ENCODE results near the gene BBS7. TPM values are rescaled to one million over a fixed set of nuclear protein-coding genes. Genes with fewer than 3 reads are reported as not detected.

Gene BBS7
- total RNA-seq, 1 donor from 2014 or later = 18.5 TPM

DNA sequence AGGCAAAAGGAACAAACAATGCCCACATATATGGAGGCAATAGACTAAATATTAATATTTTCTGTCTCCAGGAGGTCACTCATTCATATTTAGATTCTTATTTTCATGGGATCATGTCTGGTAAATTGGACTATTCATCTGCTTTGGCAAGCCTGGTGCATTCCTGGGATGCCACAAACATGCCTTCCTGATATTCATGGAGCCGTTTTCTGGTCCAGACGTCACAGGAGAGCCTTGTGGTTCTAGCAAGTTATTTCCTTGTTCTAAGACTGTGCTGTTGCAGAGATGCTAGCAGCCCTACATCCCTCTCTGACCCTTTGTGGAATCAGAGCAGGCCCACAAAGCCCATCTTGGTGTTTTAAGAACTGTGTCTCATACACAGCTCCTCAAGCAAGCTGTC, 85.3 kb downstream of the BBS7 start:
- Mint-ChIP-seq H3K4me3 (ENCODE audit: low read depth) (no peak overlapping the region), H3K36me3 (ENCODE audit: low read depth) (no peaks in the 10 kb centered on the region), H3K9me3 (no peaks in the 10 kb centered on the region), H3K27me3 (ENCODE audit: low read depth) (peaks cover 32% of the 10 kb centered on the region), H3K4me1 (ENCODE audit: low read depth) (peaks cover 14% of the 10 kb centered on the region), H3K27ac (no peak overlapping the region)
- no peak for DNase-seq (ENCODE audit: low spot score)
- intact Hi-C loops (cut with micrococcal nuclease) = no loop called here

DNA sequence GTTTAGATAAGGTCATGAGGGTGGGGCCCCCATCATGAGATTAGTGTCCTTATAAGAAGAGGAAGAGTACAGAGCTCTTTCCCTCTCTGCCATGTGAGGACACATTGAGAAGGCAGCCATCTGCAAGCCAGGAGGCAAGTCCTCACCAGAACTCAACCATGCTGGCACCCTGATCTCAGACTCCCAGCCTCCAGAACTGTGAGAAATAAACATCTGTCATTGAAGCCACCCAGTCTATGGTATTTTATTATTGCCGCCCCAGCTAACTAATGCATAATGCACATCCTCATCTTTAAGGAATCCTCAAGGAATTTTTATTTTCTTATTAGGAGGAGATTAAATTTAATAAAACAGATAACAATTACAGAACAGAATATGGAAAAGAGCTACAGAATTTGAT, 85.9 kb downstream of the BBS7 start:
- H3K9me3 Mint-ChIP-seq = no peaks in the 10 kb centered on the region
- intact Hi-C loops (cut with micrococcal nuclease) = no loop called here
- H3K4me3 Mint-ChIP-seq (ENCODE audit: low read depth) = no peak overlapping the region
- no peak for DNase-seq (ENCODE audit: low spot score)
- peaks cover 11% of the 10 kb centered on the region for H3K4me1 Mint-ChIP-seq (ENCODE audit: low read depth)
- no peak overlapping the region for H3K27ac Mint-ChIP-seq
- H3K27me3 Mint-ChIP-seq (ENCODE audit: low read depth) = peaks cover 35% of the 10 kb centered on the region
- H3K36me3 Mint-ChIP-seq (ENCODE audit: low read depth) = no peaks in the 10 kb centered on the region

DNA sequence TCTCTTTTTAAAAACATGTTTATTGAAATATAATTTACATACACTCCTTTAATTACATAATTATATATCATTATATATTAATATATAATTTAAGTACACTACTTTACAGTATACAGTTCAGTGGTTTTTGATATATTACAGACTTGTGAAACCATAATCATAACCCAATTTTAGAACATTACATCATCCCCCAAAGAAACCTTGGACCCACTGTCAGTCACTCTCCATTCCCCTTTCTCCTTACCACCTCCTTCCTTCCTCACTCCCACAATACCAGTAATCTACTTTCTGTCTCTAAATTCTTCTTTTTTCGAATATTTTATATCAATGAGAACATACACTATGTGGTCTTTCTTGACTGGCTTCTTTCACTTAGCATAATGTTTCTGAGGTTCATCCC, 87.1 kb downstream of the BBS7 start:
- peaks cover 2% of the 10 kb centered on the region for H3K4me1 Mint-ChIP-seq (ENCODE audit: low read depth)
- no peak for DNase-seq (ENCODE audit: low spot score)
- no peaks in the 10 kb centered on the region for H3K36me3 Mint-ChIP-seq (ENCODE audit: low read depth)
- no peak overlapping the region for H3K27ac Mint-ChIP-seq
- no peak overlapping the region for H3K4me3 Mint-ChIP-seq (ENCODE audit: low read depth)
- H3K9me3 Mint-ChIP-seq = no peaks in the 10 kb centered on the region
- peaks cover 37% of the 10 kb centered on the region for H3K27me3 Mint-ChIP-seq (ENCODE audit: low read depth)
- intact Hi-C loops (cut with micrococcal nuclease) = no loop called here

DNA sequence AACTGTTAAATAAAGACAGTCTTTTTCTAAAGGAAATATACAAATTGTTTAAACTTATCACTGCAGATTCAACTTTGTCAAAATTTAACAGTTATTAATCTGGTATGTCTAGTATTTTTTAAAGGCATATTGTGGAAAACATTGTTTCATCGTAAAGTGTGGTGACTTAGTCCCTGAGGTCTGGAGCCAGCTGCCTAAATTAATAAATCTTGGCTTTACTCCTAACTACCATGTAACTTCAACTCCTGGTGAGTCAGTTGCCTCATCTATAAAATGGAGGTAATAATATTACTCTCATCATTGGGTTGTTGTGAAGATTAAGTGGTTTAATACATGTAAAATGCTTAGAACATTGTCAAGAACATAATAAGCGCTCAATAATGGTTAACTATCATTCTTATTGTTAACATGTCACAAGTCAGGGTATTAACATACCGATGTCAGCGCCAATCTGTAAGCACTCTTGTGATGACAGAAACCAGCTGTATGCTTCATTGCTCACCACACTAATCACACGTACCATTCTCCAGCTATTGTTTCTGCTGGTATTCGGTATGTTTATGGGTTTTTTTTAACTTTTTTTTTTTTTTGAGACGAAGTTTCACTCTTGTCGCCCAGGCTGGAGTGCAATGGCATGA, 91.2 kb downstream of the BBS7 start:
- Mint-ChIP-seq H3K27ac (no peak overlapping the region), H3K36me3 (ENCODE audit: low read depth) (no peaks in the 10 kb centered on the region), H3K4me3 (ENCODE audit: low read depth) (no peak overlapping the region), H3K27me3 (ENCODE audit: low read depth) (peaks cover 43% of the 10 kb centered on the region), H3K4me1 (ENCODE audit: low read depth) (no peaks in the 10 kb centered on the region), H3K9me3 (no peaks in the 10 kb centered on the region)
- DNase-seq (ENCODE audit: low spot score) = no peak
- intact Hi-C loops (cut with micrococcal nuclease) = no loop called here

DNA sequence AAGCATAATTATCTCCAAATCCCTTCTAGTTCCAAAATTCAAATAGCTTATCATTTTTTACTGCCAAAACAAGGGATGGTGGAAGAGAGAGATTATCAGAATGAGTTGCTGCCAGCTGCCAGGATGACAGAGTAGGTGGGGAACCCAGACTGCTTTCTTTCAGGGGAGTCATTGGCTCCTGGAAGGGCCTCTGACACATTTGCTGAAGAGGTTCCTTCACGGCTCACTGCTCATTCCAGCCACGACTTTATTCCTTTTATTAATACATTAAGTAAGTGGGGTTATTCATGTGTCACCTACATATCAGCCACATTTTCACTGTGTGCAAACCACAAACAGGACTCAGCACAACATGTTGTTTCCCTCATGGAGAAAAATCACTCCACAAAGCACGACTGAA, 92.6 kb downstream of the BBS7 start:
- Mint-ChIP-seq H3K4me3 (ENCODE audit: low read depth) (no peak overlapping the region), H3K27ac (no peak overlapping the region), H3K9me3 (no peaks in the 10 kb centered on the region), H3K4me1 (ENCODE audit: low read depth) (no peaks in the 10 kb centered on the region), H3K27me3 (ENCODE audit: low read depth) (peaks cover 37% of the 10 kb centered on the region), H3K36me3 (ENCODE audit: low read depth) (no peaks in the 10 kb centered on the region)
- intact Hi-C loops (cut with micrococcal nuclease) = no loop called here
- no peak for DNase-seq (ENCODE audit: low spot score)

DNA sequence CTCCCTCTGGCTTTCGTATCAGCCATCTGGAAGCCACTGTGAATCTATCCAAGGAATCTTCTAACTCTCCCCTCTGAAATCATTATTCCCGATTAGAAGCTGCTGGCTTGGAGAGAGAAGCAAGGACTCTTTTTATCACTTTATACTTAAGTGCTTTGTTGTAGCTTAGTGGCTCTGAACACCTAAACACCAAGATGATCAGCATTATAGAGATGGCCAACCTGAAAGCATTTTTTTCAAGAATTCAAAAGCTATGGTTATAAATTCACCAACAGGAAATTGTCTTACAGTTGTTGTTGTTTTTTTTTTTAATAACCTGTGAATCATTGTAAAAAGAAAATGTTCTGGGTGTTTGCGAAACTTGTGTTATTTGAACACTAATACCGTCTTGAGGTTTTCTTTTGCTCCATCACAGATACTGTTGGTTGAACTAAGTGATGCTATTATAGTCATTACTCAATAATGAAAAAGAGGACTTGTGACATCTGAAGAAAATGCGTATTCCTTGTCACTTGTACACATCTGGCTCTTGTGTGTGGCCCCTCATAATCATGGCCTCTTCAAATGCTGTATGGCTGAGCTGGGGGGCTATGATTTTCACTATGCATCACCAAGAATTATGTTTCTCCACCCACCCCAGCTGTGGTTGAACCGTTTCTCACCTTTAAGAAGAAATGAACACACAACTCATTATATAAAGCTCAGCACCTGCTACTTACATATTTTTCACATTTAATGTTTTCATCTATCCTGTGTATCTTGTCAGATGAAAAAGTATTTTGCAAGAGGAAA, 93.5 kb downstream of the BBS7 start:
- no peaks in the 10 kb centered on the region for H3K4me1 Mint-ChIP-seq (ENCODE audit: low read depth)
- intact Hi-C loops (cut with micrococcal nuclease) = no loop called here
- no peak for DNase-seq (ENCODE audit: low spot score)
- no peak overlapping the region for H3K4me3 Mint-ChIP-seq (ENCODE audit: low read depth)
- H3K36me3 Mint-ChIP-seq (ENCODE audit: low read depth) = no peaks in the 10 kb centered on the region
- H3K9me3 Mint-ChIP-seq = no peaks in the 10 kb centered on the region
- H3K27me3 Mint-ChIP-seq (ENCODE audit: low read depth) = peaks cover 42% of the 10 kb centered on the region
- no peak overlapping the region for H3K27ac Mint-ChIP-seq

Other genes starting within 250 kb of the BBS7 start
- gene ANXA5, start 173.5 kb downstream of the BBS7 start, total RNA-seq = 105 and 107 TPM in 2 replicates
- gene SMIM43, start 105.3 kb downstream of the BBS7 start, total RNA-seq = not detected in 2 replicates
- 62.1 and 65.9 TPM in 2 replicates for gene EXOSC9, start 69.2 kb downstream of the BBS7 start, total RNA-seq
- gene CCNA2, start 46.6 kb downstream of the BBS7 start, total RNA-seq = 74.7 and 75.1 TPM in 2 replicates
- gene TRPC3, start 81.6 kb upstream of the BBS7 start, total RNA-seq = 0.64 and 0.67 TPM in 2 replicates